ENCODE data around the gene KASH5.

DNA sequence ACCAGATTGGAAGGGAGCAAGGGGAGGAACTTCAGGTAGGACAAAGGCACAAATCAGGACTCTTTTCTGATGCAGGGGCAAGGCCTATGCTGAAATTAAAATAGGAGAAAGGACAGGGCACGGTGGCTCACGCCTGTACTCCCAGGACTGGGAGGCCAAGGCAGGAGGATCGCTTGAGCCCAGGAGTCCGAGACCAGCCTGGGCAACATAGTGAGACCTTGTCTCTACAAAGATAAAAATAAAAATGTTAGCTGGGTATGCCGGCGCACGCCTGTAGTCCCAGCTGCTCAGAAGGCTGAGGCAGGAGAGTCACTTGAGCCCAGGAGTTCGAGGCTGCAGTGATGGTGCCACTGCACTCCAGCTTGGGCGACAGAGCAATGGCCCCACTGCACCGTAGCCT lies 47.6 kb downstream of the KASH5 start:
- TF ChIP-seq, protein P1, sequence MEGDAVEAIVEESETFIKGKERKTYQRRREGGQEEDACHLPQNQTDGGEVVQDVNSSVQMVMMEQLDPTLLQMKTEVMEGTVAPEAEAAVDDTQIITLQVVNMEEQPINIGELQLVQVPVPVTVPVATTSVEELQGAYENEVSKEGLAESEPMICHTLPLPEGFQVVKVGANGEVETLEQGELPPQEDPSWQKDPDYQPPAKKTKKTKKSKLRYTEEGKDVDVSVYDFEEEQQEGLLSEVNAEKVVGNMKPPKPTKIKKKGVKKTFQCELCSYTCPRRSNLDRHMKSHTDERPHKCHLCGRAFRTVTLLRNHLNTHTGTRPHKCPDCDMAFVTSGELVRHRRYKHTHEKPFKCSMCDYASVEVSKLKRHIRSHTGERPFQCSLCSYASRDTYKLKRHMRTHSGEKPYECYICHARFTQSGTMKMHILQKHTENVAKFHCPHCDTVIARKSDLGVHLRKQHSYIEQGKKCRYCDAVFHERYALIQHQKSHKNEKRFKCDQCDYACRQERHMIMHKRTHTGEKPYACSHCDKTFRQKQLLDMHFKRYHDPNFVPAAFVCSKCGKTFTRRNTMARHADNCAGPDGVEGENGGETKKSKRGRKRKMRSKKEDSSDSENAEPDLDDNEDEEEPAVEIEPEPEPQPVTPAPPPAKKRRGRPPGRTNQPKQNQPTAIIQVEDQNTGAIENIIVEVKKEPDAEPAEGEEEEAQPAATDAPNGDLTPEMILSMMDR (conservative IDR thresholded peaks at IDR 0.05; ENCODE audit: low read length) = no peak
- TF ChIP-seq EZH2phosphoT487 (IDR thresholded peaks at IDR 0.05; ENCODE audit: borderline replicate concordance, low read depth, low read length) = no peak

All from OCI-LY7 (cell line).